GM19397 (cell line): ENCODE results near the gene NDUFB5.
"Not testable (repeated sequence)": the region's sequence is repeated elsewhere in the genome, so short reads cannot be mapped to it uniquely, and the experiment has no call there.

Source experiments
- ATAC-seq: cut with Tn5 transposase; IDR thresholded peaks from one replicate; pipeline ENCODE4 v1.9.1; 2021; ENCODE audit warnings: mild to moderate bottlenecking, moderate library complexity; ENCODE audit not compliant: unreplicated experiment

NDUFB5 gene

DNA sequence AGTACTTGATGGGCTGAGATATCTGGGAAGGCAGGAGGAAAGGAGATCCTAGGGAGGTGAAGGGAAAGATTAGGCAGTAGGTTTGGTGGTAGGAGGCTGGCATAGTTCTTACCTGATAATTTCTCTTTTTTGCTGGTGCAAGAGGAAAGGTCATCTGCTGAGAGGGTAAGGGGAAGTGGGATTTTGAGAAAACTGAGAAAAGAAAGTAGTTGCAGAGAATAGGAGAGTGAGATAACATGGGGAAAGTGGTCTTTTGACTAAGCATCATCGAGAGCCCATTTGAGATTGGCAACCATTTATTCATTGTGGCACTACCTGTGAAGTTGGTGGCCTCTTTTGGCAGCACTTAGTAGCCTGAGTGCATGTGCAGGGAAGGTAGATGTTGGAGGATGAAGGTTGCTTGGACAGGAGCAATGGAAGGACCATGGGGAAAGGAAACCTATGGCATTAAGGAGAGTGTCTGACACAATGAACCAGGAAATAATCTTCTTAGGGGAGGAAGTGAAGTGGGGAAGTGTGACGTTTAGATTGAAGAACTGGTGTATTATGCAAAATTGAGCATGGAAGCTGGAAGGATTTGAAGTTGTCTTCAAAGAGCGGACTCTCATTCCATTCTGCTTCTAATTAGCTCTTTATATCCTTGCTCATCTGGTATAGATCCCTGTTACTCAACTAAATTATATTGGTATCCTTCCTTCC lies 26.3 kb downstream of the NDUFB5 start:
- ATAC-seq, result no peak

- no peak for ATAC-seq
Observed at GRCh38 chr3:179640469-179640868, 35.9 kb downstream of the NDUFB5 start.

DNA sequence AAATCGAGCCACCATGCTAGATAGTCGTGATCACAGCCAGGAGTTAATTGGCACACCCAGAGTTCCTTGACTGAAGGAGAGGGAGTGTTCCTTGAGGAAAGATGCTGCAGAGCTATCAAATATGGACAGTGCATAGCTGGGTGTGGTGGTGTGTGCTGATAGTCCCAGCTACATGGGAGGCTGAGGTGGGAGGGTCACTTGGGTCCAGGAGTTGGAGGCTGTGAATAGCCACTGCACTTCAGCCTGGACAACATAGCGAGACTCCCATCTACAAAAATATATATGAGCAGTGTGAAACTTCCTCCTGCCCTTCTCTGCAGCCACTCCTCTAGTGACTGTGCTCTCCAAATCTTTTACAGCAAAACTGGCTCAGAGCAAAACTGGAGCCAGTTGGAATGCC lies 38.3 kb downstream of the NDUFB5 start:
- no peak for ATAC-seq

- not testable (repeated sequence) for ATAC-seq
Observed at GRCh38 chr3:179643837-179644236, 39.2 kb downstream of the NDUFB5 start.

DNA sequence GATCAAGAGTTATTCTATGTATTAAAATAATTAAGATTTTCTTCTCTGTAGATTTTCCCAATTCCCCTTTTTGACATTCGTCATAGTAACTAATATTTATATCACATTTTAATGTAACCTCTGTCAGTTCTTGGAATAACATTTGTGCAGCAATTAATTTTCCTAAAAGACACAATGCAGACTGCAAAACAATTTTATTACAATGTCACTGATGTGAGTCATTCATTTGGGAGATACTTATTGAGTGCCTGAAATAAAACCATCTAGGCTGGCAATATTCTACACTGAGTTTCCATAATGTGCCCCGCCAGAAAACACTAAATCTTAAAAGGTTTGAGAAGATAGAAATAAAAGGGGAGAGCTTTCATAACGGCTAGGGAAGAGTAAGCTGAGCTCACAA lies 41.6 kb downstream of the NDUFB5 start:
- ATAC-seq, result no peak

GRCh38 chr3:179651687-179652446 lies 47.3 kb downstream of the NDUFB5 start:
- no peak for ATAC-seq

- ATAC-seq, result peak; percentile 73
Observed at GRCh38 chr3:179652447-179653095, 48.0 kb downstream of the NDUFB5 start, which contains the start of gene USP13. USP13 (plus strand) TSS chr3:179653040; CDS start chr3:179653226, 186 bp downstream.

- ATAC-seq, result peak; percentile 62
Observed at GRCh38 chr3:179653096-179653797, 48.7 kb downstream of the NDUFB5 start.

GRCh38 chr3:179655236-179655635 lies 50.6 kb downstream of the NDUFB5 start:
- no peak for ATAC-seq

DNA sequence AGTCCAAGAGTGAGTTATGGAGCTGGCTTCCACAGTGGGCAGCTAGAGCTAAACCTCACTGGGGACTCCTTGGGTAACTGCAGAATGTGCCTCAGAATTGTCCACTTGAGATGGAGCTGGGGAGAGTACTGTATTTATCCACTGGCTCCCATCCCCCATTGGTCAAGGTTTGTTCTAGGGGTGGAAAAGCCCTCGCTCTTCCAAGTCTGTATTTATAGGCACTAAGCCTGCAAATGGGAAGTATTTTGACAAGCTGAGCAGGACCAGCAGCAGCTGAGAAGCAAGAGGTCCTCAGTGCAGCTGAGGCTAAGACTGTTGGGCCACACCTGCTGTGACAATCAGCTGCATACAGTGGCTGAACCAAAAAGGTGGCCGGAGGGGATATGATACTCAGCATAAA lies 54.0 kb downstream of the NDUFB5 start:
- no peak for ATAC-seq

GRCh38 chr3:179660872-179661271 lies 56.3 kb downstream of the NDUFB5 start:
- no peak for ATAC-seq

- ATAC-seq, result no peak
Observed at GRCh38 chr3:179661777-179662176, 57.2 kb downstream of the NDUFB5 start.

DNA sequence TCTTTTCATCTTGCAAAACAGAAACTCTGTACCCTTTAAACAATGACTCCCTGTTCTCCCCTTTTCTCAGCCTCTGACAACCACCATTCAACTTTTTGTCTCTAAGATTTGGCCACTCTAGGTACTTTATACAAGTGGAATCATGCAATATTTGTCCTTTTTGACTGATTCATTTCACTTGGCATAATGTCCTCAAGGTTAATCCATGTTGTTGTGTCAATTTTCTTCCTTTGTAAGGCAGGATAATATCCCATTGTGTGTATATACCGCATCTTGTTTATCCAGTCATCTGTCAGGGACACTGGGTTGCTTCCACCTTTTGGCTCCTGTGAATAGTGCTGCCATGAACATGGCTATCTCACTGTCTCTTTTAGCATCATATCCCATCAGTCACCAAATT lies 58.5 kb downstream of the NDUFB5 start:
- ATAC-seq, result no peak

DNA sequence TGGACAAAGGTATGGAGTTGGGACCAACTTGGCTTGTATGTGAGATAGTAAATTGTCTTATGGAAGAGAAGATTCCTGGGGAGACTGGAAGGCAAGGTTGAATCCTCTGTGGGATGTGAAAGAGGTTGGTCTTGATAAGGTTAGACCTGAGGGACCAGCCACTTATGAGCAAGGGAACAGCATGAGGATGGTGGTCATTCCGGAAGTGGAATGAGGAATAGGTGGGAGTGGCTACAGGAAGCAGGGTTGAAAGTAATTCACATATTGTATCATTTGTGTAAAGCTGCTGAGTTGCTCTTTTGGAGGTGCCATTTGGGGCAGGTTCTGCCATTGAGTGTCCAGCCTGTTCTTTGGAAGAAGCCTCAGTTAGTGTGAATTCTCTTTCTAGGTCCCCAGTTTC lies 61.4 kb downstream of the NDUFB5 start:
- ATAC-seq, result no peak

DNA sequence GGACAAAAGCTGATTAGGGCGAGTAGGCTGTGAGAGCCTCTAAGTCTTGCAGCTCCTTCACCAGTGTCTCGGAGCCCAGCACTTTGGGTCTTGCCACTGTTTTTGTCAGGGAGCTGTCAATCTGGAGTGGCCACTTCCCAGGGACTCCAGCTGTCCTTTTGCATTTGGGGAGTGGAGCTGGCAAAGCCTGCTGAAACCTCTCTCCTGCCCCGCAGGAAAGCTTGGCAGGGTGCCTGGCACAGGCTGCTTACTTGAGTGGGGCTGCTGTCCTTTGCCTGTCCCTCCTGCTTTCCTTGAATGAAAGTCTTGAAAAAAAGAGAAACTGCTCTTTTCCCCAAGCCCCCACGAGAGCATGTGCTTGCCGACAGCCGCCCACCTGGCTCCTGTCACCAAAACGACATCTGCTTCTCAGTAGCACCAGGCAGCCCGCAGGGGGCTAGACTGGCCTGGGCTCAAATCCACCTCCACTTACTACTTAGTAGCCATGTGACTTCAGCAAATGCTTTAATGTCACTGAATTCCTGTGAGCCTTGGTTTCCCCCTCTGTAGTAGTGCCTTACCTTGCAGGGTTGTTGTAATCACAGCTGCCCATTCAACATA lies 61.9 kb downstream of the NDUFB5 start:
- no peak for ATAC-seq

- ATAC-seq, result no peak
Observed at GRCh38 chr3:179668429-179668828, 63.8 kb downstream of the NDUFB5 start.

DNA sequence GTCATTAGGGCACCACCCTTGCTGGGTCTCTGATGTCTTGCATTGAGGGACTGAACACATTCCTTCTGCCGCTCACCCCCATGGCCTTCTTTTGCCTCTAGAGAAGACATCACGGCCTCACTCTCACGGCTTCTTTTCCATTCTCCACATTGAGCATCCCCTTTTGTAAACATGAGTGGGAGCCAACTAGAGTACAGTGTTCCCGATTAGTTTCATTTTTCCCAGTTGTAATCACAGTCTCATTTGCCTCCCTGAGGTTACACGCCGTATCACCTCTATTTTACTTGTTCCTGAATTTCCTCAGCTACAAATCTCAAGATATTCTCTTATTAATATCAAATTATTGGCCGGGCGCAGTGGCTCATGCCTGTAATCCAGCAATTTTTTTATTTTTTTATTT lies 65.7 kb downstream of the NDUFB5 start:
- ATAC-seq, result no peak

GRCh38 chr3:179671309-179671708 lies 66.7 kb downstream of the NDUFB5 start:
- ATAC-seq, result no peak

DNA sequence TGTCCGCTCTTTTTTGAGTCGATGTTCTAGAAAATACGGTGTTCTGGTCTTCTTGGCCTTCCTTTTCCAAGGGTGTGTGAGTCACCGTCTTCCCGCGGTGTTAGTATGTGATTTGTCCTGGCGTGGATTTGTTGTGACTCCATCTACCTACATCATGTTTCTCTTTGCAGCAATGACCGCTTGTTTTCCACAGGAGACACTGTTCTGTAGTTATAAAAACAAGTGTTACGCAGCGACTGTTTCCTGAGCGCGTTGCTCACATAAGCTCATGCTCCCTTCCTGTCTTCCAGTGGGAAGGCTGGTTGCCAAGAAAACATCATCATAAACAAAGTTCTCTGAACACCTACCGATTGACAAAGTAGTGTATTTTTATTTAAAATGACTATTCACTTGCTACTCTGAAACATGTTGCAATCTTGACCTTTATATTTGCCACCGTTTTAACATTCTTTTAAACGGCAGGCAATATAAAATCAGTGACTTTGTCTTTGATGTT lies 67.2 kb downstream of the NDUFB5 start:
- no peak for ATAC-seq

GRCh38 chr3:179672918-179673317 lies 68.3 kb downstream of the NDUFB5 start:
- no peak for ATAC-seq

DNA sequence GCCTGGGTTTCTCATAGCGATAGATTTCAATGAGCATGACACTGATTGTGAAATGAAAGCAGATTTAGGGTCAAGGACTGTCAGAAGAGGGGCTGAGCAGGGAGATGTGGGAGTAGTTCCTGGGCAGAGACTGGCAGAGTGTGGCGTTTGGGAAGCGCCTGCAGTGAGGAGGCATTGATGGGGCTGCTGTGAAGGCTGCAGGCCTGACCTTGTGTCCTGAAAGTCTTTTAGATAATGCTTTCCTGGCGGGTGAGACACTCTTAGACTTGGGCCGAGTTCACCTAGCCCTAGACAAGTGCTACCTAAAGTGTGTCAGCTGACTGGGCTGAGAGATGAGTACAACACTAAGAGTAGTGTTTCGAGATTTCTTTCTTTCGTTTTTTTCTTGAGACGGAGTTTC lies 68.9 kb downstream of the NDUFB5 start:
- no peak for ATAC-seq
